Psoas muscle (tissue), 8 donors: Measurements from ENCODE around the gene DPEP2. TPM values are rescaled to one million over a fixed set of nuclear protein-coding genes. Genes with fewer than 3 reads are reported as not detected.

Experiments used
- ATAC-seq, 4 donors: fragments of 200-7000 bp; cut with Tn5 transposase; one replicate each; pipeline ENCODE4 v1.9.1; 2020; ENCODE audit warnings: moderate library complexity in 3 of 4, mild to moderate bottlenecking in 2 of 4
- DNase-seq, 2 donors: peaks; one replicate each; pipeline ENCODE4 v3.0.0-alpha.2; 2020
- H3K27ac ChIP-seq: fragments of 200-600 bp; one replicate; pipeline ENCODE4 v1.8.0; 2022
- H3K27me3 ChIP-seq, 3 donors: fragments of 200-600 bp in 1 of 3; one replicate each; pipeline versions ENCODE4 v1.6.1 to v1.8.0; 2013 to 2022; ENCODE audit warnings: low read length in 2 of 3, mild to moderate bottlenecking in 2 of 3, moderate library complexity in 1 of 3; ENCODE audit not compliant: insufficient read depth in 3 of 3
- H3K36me3 ChIP-seq, 2 donors: fragments of 200-600 bp in 1 of 2; one replicate each; pipeline versions ENCODE4 v1.6.1 to v1.8.0; 2013 to 2022; ENCODE audit warnings: low read depth in 1 of 2, mild to moderate bottlenecking in 1 of 2, moderate library complexity in 1 of 2; ENCODE audit not compliant: insufficient read depth in 1 of 2
- H3K4me1 ChIP-seq: fragments of 200-600 bp; one replicate; pipeline ENCODE4 v1.8.0; 2022
- H3K4me3 ChIP-seq: fragments of 200-600 bp; one replicate; pipeline ENCODE4 v1.8.0; 2022; ENCODE audit warnings: mild to moderate bottlenecking
- H3K9me3 ChIP-seq: fragments of 200-600 bp; one replicate; pipeline ENCODE4 v1.8.0; 2022
- CTCF ChIP-seq: fragments of 200-600 bp; IDR thresholded peaks from one replicate; pipeline ENCODE4 v1.8.0; 2022; ENCODE audit warnings: antibody characterized with exemption
- WGBS, 3 donors: extraction: QIAGEN DNeasy Blood & Tissue Kit; methylation state at CpG; one replicate each; pipeline versions ENCODE4 v1.1.6 to v1.1.7; 2013; 5-methylcytosine and 5-hydroxymethylcytosine counted together
- intact Hi-C, 2 donors: fragments of 100-400 bp; cut with DNase I; formaldehyde crosslinking; loops; one replicate each; pipeline versions ENCODE4 v1.11.0 to v1.14.2; 2022
- polyA plus RNA-seq, 3 donors: library from polyadenylated mRNA; stranded (reverse); fragments of 200-250 nt; gene quantifications; one replicate each; pipeline ENCODE4 v1.2.3, GENCODE V29; 2013
- total RNA-seq, 4 donors: library from RNA; stranded (reverse); fragmentation: NEBNext Ultra II Directional in 2 of 4; extraction: Animal tissue kit (Norgen Biotek cat#: 25700) in 2 of 4; gene quantifications; one replicate each; pipeline versions ENCODE4 v1.2.1 to v1.2.4, GENCODE V29; 2021 to 2023
- donor health status: healthy with polysubstance abuse.
- donor health status: DM: no; HTN: no; CAD: no; lungs with moderate emphysema.
- donor health status: Bipolar disorder and iron deficiency.
- donor health status: healthy.
- donor health status: DM: yes; HTN: yes; CAD: no.
- donor health status: DM: no; HTN: no; CAD: no.
- donor health status: DM: no; HTN: no; CAD: no.
- donor health status: DM: yes; HTN: yes; CAD: no.

The DPEP2 gene
- total and polyA plus RNA-seq, 7 donors = 0.23 to 1.1 (median 0.28) TPM; not detected in 1

DNA sequence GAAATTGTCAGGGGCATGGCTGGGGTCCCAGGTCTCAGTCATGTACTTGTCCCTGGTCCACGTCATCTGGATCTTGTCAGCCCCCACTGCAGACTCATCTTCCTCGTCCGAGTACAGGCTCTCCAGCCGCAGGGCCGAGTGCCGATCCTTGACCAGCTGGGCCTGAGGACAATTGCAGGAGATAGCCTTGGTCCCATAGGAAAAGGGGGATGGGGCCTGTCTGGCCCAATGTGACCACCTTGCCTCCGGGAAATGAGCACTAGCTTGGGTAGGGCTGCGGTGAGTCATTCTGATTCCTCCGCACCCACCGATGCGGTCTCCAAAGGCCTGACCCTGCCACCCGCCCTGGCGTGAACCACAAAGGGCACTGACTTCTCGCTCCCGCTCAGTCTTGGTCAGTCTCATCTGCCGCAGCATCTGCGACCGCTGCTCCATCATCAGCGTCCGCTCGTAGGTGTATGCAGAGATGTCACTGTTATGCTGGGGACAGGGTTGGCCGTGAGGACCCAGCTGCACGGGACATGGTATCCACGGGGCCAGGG, 53.8 kb downstream of the DPEP2 start:
- Histone ChIP-seq H3K27me3 (no peaks in the 10 kb centered on the region), H3K9me3 (no peaks in the 10 kb centered on the region), H3K36me3 (peaks cover 9 to 98% of the 10 kb centered on the region in 2 donors), H3K4me1 (peaks cover 9% of the 10 kb centered on the region), H3K4me3 (no peak overlapping the region), H3K27ac (peak overlapping the region; percentile 38)
- 74 to 75% (median 75%) methylated on average over 24 of the region's 24 CpGs for WGBS, 3 donors
- no peak for ATAC-seq
- no peak for TF ChIP-seq CTCF
- intact Hi-C loops = no loop called here
- DNase-seq = no peak

DNA sequence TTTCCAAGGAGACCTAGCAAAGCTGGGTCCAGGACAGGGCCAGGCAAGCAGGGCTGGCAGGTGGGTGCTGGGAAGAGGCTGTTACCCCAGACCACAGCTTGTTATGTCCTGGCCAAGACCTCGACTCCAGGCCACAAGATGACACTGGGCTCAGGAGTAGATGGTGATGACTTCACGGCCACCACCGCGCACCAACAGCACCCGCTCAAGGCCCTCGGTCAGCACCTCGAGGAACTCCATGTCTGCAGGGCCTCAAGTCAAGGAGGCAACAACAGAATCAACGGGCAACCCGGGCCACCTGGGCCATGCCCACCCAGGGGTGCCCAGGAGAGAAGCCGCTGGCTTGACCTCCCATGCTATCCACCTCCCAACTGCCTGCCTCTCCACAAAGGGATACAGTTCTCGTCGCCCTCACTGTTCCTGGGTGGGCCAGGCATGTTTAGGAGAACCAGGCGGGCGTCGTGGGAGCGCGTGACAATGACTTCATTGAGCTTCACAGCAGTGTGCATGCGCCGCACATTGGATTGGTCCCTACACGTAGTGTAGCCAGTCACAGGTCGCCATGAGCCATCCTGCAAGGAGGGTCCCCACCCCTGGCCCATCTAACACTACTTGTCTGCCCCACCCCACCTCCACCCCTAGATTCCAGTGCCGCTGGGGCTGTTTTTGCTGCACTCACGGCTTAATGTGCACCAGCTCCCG, 54.4 kb downstream of the DPEP2 start:
- no peak for TF ChIP-seq CTCF
- peaks cover 9 to 98% of the 10 kb centered on the region in 2 donors for H3K36me3 ChIP-seq
- intact Hi-C loops = no loop called here
- H3K27ac ChIP-seq = peak overlapping the region; percentile 38
- no peaks in the 10 kb centered on the region for H3K9me3 ChIP-seq
- ATAC-seq = no peak
- peaks cover 9% of the 10 kb centered on the region for H3K4me1 ChIP-seq
- H3K4me3 ChIP-seq = no peak overlapping the region
- WGBS, 3 donors = 81 to 88% (median 82%) methylated on average over 23 to 24 of the region's 24 CpGs
- peak in 1 of 2 donors; percentile 21 for DNase-seq
- H3K27me3 ChIP-seq = no peaks in the 10 kb centered on the region

DNA sequence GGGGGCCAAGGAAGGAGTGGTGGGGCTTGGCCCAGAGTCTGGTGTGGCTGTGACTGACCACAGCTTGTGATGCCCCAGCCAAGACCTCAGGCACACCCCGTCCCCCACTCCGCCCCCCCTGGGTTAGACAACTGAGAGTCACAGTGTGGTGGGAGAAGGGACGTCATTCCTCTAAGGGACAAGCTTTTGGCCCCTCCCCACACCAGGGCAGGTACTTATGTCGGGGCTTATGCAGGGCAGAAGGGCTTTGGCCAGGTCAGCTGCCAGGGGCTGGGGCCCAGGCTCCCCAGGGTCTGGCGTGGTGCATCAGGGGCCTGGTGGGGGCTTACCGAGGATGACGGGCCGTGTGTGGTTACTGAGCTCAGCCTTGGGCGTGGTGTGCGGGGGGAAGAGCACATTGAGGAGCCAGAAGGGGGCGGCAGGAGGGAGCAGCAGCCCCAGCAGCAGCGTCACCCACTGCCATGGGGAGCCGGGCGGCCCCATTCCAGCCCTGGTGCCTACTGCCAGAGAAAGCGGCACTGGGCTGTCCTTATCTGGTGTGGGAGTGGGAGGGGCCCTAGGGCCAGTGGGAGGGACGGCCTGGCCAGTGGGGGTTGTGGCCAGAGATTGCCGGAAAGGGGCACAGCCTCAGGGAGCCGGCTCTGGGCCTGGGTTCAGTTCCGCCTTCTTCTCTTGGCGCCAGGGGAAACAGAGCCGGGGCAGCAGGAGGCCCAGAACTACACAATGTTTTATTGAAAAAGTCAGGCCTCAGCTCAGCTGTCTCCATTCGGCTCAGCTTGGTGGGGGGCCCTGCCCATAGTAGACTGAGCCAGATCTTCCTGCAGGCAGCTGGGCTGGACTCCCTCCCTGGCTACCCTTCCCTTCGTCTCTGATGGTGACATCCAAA, 55.4 kb downstream of the DPEP2 start, which contains the start of gene LCAT:
Gene LCAT, minus strand, starts transcription at position 502 of the 886 bp plus-strand sequence. Its CDS starts 19 bp downstream, at position 483.
- H3K27ac ChIP-seq = peak within 1 kb of the TSS; percentile 38
- no peak for TF ChIP-seq CTCF
- peaks cover 9% of the 10 kb centered on the region for H3K4me1 ChIP-seq
- H3K36me3 ChIP-seq = peaks cover 9 to 96% of the 10 kb centered on the region in 2 donors
- ATAC-seq (peak; percentile 22 to 41 (median 34)), DNase-seq (peak; percentile 75 to 82)
- H3K4me3 ChIP-seq = no peak within 1 kb of the TSS
- 43 to 59% (median 55%) methylated on average over 15 to 23 of the region's 23 CpGs for WGBS, 3 donors
- H3K9me3 ChIP-seq = no peaks in the 10 kb centered on the region
- intact Hi-C loops = no loop called here
- no peaks in the 10 kb centered on the region for H3K27me3 ChIP-seq

DNA sequence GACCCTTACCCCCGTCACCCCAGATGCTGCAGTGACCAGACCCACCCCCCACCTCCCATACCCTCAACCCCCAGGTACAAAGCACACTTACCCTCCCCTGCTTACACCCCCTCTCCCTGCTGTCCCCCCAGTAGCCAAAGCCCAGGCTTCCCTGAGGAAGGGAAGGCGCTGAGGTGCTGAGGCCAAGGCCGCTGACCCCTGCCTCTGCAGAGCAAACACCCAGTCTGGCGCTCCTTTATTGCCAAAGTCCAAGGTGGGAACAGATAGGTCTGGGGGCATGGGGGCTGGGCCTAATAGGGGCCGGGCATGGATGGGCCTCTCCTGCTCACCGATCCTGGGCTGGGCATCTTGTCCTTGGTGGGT, 56.0 kb downstream of the DPEP2 start:
- Histone ChIP-seq H3K4me3 (no peak overlapping the region), H3K4me1 (peaks cover 9% of the 10 kb centered on the region), H3K36me3 (peaks cover 9 to 90% of the 10 kb centered on the region in 2 donors), H3K9me3 (no peaks in the 10 kb centered on the region), H3K27ac (no peak overlapping the region), H3K27me3 (no peaks in the 10 kb centered on the region)
- intact Hi-C loops = no loop called here
- WGBS, 3 donors = 78 to 84% (median 79%) methylated on average over 5 to 6 of the region's 6 CpGs
- DNase-seq (peak in 1 of 2 donors; percentile 14), ATAC-seq (no peak)
- no peak for TF ChIP-seq CTCF
